GF-D8 (cell line): ENCODE results near the gene SLAMF8.

Experiments used
- DNase-seq: peaks from one replicate; lab custom pipeline; 2025; lab: John Stamatoyannopoulos, UW

SLAMF8 gene

DNA sequence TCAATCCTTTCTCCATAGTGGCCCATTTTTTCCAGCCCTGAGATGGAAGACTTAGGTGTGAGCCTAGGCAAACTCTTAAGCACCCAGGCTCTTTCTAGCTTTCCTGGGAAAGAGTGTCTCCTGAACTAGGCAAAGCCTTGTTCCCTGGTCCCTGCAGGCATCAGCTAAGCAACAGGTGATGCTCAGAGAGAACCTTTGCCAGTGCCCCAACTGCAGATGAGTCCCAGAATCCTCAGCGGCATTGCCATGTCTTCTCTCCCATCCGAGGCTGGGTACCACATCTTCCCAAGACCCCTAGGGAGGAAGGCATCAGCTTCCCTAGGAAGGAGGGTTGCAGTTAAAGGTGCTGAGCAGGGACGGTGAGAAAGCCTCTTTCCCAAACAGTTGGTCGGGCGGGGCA, 44.0 kb downstream of the SLAMF8 start:
- no peak for DNase-seq

DNA sequence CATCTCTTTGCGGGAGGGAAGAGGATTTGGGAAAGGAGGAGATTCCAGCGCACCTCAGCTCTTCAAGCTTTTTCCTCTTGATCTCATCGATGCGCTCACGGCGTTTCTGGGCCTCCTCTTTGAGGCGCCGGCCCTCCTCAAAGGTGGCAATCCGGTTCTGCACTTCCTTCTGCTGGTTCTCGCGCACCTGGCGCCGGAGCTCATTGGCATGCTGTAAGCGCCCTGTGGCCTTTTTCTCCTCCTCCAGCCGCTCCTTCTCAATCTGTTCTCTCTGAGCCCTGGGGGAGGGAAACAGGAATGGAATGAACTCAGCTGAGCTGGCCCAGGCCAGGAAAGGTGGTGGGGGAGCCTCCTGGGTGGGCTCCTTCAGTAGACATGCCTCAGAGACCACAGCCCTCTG, 46.2 kb downstream of the SLAMF8 start:
- no peak for DNase-seq

DNA sequence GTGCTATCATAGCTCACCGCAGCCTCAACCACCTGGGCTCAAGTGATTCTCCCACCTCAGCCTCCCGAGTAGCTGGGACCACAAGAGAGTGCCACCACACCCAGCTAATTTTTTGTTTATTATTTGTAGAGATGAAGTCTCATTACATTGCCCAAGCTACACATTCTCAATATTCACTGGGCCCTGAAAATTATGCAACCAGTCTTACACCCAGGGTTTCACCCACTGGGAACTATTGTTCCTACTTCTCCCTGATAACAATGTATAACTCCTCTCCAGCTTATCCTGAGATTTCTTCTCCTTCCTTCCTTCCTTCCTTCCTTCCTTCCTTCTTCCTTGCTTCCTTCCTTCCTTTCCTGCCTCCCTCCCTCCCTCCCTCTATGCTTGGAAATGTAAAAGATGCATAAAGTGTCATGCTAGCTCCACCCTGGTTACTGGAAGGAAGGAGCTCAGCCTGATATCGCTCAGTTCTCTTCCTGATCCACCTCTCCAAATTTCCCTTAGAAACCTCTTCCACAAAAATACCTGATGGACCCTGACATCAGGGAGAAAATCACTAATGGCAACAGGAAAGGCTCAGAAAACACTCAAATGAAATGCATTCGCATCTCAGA, 47.0 kb downstream of the SLAMF8 start:
- DNase-seq: no peak

DNA sequence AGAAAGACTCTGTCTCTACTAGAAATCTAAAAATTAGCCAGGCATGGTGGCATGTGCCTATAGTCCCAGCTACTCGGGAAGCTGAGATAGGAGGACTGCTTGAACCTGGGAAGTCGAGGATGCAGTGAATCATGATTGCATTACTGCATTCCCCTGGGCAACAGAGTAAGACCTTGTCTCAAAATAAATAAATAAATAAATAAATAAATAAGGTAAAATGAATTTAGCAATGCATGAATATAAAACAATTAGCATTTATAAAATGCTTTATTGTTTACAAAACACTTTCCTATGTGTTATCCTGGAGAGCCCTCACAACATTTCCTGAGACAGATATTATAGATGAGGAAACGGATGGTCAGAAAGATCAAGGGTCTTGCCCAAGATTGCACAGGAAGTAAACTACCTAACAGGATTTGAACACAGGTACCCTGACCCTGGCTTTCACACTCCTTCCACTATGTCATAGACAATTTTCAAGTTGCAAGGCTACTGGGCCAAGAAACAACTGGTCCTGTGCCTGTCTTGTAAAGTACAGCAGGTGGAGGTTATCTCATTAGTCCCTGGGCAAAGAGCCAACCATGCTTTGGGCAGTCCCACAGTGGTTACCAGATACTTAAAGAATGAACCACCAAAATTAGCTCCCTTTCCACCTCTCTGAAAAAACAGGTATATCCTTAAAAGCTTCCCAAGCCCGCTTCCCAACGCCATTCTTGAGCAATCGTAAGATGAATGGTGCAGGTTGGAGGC, 51.2 kb downstream of the SLAMF8 start:
- no peak for DNase-seq

DNA sequence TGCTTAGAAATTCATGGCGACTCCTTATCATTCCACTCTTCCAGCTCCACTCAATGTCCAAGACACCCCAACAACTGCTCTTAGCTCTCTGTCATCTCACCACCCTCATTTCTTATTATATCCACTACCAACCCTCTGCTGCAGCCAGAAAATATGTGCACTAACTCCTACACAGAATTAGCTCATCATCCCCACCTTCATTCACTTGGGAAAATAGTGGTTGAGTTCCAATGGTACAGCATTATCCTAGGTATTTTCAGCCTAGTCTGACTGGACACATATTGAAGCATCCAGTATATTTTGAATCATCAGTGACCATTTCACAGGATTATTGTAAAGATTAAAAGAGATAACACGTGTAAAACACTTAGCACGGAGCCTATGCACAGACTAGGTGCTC, 52.5 kb downstream of the SLAMF8 start:
- no peak for DNase-seq

DNA sequence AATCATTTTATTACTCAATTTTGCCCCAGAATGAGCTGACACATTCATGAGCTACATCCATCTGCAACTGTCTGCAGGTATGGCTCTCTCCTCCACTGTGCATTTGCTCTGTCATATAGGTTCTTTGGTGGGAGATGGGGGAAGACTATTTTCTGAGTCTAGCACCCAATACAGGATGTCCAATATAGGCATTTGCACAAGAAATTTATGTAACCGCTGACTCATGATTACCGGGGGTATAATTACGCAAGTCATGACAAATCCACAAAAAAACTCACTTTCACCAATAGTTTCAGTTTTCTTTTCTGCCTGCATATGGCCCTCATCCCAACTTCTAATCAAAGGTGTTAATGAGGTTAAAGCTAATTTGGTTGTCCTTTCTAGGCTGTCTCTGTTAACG, 53.3 kb downstream of the SLAMF8 start:
- peak; percentile 40 for DNase-seq

DNA sequence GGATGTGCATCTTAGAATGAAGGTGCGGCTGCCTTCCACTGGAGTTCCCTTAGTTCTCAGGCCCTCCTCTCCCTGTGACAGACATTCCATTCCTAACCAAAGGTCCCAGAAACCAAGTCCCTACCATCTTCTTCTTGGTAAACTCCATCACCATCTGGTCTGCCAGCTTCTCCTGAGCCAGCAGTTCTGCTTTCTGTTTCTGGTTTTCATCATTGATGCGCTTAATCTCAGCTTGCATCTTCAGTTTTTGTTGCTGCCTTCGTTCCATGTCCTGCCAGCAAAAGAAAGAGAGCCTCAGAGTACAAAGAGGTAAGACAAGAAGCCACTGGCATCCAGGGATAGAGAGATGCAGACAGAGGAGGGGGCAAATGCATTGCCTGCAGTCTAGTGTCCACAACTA, 53.8 kb downstream of the SLAMF8 start:
- no peak for DNase-seq

DNA sequence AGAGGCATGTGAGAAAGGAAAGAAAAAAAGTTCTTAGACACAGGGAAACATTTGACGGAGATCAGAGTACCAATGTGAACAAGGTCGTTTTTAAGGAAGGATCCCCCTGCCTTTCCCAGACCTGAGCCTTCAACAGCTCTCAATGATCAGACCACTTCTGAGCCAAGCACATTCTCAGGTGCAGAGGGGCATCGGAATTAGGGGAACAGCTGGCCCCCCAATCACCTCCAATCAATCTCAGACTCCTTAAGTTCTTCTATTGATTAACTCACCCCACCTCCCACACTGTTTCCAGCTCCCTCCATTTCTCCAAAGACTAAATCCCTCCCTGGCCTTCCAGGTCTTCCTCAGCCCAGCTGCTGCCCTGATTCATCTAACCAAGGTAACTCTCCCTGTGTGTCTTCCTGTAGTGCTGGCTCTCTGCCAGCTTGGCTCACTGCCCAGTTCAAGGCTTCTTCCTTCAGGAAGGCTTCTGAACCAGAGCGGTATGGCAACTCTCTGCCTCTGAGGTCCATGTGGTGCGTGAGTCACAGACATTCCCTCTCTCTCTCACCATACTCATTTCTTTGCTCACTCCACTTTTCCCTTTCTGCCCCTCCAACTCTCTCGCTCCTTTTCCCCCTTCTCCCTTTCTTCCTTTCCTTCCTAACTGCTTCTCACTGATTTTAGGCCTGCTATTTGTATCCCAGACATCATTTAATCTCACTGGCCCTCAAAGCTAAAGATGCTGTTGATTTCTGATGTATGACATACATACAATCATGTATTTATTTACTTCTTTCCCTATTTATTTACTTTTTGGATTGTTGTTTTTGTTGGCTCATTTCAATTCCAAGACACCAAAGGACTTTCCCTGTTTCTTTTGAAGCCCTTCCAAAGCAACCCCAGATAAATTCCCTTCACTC, 55.2 kb downstream of the SLAMF8 start:
- no peak for DNase-seq

DNA sequence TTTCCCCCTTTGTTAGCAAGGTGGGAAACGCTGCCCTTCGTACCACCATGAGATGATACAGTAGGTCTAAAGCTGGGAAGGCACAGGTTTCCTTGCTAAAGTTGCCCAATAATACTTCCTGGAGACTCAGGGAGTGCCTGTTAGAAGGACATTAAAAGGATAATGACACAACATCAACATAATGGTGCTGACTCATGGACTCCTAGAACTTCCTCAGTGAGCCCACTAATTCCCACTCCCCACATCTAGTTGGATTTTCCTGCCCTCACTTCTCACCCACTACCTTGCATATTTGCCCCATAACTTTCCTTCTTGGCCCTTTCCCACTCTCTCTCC, 55.8 kb downstream of the SLAMF8 start:
- DNase-seq: no peak

DNA sequence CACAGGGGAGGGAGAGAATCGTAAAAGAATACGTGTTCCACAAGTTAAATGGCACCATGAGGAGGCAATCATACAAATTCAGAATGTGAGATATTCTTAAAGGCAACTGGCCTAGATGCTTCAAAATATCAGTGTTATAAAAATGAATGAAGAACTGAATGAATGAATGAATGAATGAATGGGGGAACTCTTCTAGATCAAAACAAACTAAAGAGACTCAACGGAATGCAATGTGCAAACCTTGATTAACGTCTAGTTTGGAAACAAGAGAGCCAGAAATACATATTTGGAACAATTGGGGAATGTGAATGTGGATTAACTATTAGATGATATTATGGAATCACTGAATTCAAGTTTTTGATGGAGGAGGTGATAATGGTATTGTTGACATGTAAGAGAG, 56.5 kb downstream of the SLAMF8 start:
- DNase-seq: no peak

DNA sequence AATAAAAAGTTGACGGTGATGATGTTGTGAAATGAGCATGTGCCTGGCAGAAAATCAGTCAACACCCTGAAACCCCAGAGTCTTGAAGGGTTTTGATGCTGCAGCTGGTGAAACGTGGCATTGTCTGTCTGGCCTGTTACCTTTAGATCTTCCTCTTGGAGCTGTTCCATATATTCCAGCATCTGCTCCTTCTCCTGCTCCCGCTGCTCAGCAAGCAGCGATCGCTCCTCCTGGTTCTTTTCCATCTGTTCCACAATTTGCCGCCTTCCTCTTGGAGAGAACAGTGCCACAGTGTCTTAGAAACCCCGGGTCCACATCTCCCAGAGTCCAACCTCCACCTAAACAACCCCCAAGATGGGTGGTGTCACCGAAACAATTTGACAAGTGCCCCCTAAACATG, 57.6 kb downstream of the SLAMF8 start:
- DNase-seq: no peak
